Esophagus squamous epithelium (tissue), 4 donors: Measurements from ENCODE around the gene SH3PXD2A.

ENCODE experiments used
- CTCF ChIP-seq, 6 experiments: fragments of 450-650 bp in 4 of 6; fragments of 200-600 bp in 2 of 6; sonication (generic) in 2 of 6; IDR thresholded peaks; one replicate each; pipeline ENCODE4 v1.5.1; 2016 to 2019; ENCODE audit warnings: antibody characterized with exemption in 6 of 6, mild to moderate bottlenecking in 4 of 6, moderate library complexity in 4 of 6
- POLR2A ChIP-seq, 4 donors: fragments of 450-650 bp; IDR thresholded peaks; one replicate each; pipeline ENCODE4 v1.6.1; 2017; ENCODE audit warnings: antibody characterized with exemption in 4 of 4, mild to moderate bottlenecking in 4 of 4, moderate library complexity in 3 of 4

DNA sequence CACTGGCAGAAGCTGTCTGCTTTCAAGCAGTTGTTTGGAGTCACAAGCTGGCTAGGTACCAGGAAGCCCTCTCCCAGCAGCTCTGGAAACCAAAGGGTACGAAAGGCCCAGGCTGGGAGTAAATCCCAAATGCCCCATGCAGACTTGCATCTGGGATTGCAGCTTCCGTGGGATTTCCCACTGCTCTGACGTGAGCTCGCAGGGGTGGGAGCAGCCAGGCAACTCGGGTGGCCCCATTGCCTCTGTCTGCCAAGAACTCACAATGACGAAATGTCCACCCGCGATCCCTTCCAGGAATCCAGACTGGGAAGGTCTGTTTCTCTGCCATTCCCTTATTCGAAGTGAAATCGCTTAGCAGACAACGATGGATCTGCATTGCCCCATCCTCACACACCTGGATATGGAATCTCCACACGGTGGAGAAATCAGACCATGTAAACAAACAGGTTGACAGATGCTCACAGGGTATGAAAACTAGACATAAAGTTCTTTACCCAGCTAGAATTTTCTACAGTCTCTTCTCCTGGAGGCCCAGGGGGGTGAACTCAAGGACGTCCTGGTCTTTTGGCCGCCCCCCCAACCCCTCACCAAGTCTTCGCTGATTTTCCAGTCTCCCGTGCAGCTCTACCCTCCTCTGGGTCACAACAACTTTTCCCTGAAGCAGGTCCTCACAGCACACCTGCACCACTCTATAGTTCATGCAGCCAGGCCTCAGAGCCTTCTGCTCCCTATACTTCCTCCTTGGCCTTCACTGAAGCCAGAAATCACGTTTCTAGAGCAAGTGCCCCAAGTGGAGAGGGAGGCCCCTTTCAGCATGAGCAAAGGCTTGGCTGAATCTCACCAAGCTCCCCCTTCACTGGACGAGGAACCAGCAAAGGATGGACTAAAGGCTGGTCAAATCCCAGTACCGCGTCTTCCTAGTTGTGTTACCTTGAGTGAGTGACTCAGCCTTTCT lies 20.0 kb downstream of the SH3PXD2A start:
- TF ChIP-seq CTCF (IDR thresholded peaks at IDR 0.05) (no peak), POLR2A (IDR thresholded peaks at IDR 0.05) (no peak)
